ENCODE results near the gene ABHD4. TPM values are rescaled to one million over a fixed set of nuclear protein-coding genes. Genes with fewer than 3 reads are reported as not detected.

Gene ABHD4
- total RNA-seq, 1 experiment from 2014 or later: 9.1 TPM

GRCh38 chr14:22660654-22661053, 62.6 kb downstream of the ABHD4 start:
- no peak overlapping the region for H3K27ac ChIP-seq (ENCODE audit: low read length)
- H4K20me1 ChIP-seq (ENCODE audit: low read length): no peaks in the 10 kb centered on the region
- H2AFZ ChIP-seq (ENCODE audit: low read length): no peak overlapping the region
- H3K36me3 ChIP-seq (ENCODE audit: low read depth, low read length): no peaks in the 10 kb centered on the region
- no peaks in the 10 kb centered on the region for H3K27me3 ChIP-seq (ENCODE audit: low read length)
- CTCF ChIA-PET: no interaction called here
- no peak overlapping the region for H3K4me3 ChIP-seq (ENCODE audit: low read length)
- H3K9ac ChIP-seq (ENCODE audit: low read length): no peak overlapping the region
- H3K4me1 ChIP-seq (ENCODE audit: insufficient read depth, low read length): no peaks in the 10 kb centered on the region
- TF ChIP-seq EZH2 (IDR thresholded peaks at IDR 0.05; ENCODE audit: low read length, unreplicated experiment) (no peak), EZH2phosphoT487 (IDR thresholded peaks at IDR 0.05; ENCODE audit: borderline replicate concordance, low read length) (no peak)
- TF ChIP-seq, protein P1, sequence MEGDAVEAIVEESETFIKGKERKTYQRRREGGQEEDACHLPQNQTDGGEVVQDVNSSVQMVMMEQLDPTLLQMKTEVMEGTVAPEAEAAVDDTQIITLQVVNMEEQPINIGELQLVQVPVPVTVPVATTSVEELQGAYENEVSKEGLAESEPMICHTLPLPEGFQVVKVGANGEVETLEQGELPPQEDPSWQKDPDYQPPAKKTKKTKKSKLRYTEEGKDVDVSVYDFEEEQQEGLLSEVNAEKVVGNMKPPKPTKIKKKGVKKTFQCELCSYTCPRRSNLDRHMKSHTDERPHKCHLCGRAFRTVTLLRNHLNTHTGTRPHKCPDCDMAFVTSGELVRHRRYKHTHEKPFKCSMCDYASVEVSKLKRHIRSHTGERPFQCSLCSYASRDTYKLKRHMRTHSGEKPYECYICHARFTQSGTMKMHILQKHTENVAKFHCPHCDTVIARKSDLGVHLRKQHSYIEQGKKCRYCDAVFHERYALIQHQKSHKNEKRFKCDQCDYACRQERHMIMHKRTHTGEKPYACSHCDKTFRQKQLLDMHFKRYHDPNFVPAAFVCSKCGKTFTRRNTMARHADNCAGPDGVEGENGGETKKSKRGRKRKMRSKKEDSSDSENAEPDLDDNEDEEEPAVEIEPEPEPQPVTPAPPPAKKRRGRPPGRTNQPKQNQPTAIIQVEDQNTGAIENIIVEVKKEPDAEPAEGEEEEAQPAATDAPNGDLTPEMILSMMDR (conservative IDR thresholded peaks at IDR 0.05; ENCODE audit: low read depth, low read length): no peak
- POLR2A ChIA-PET (ENCODE audit: unreplicated experiment): no interaction called here
- intact Hi-C loops (cut with micrococcal nuclease): no loop called here
- H3K79me2 ChIP-seq (ENCODE audit: low read length): no peaks in the 10 kb centered on the region
- no peaks in the 10 kb centered on the region for H3K9me2 ChIP-seq (replicated peaks; ENCODE audit: low read length)
- ATAC-seq (no peak), DNase-seq (no peak)
- H3K4me2 ChIP-seq (ENCODE audit: low read length): no peak overlapping the region
- no TSS peak for BruUV-seq (replicated peaks)
- no peaks in the 10 kb centered on the region for H3F3A ChIP-seq (ENCODE audit: low read length, unreplicated experiment)
- H3K9me3 ChIP-seq (ENCODE audit: low read length): no peaks in the 10 kb centered on the region

Other genes with a start within 250 kb of the ABHD4 start
- 228 and 258 TPM in 2 replicates for gene DAD1, start 9.1 kb upstream of the ABHD4 start, total RNA-seq (2014; rRNA removed)
- not detected in 2 replicates for gene OR6J1, start 46.1 kb downstream of the ABHD4 start, total RNA-seq (2014; rRNA removed)
- gene OXA1L, start 168.4 kb downstream of the ABHD4 start, total RNA-seq (2014; rRNA removed): 126 and 146 TPM in 2 replicates
- not detected in 2 replicates for gene SLC7A7, start 217.1 kb downstream of the ABHD4 start, total RNA-seq (2014; rRNA removed)
- 114 and 180 TPM in 2 replicates for gene MRPL52, start 231.6 kb downstream of the ABHD4 start, total RNA-seq (2014; rRNA removed)
- 80.4 and 85.0 TPM in 2 replicates for gene MMP14, start 238.3 kb downstream of the ABHD4 start, total RNA-seq (2014; rRNA removed)